SK-N-SH treated with all-trans-retinoic acid at 6 μM for 48 hours (cell line): ENCODE data around the gene PSD.

ENCODE experiments used
- ATAC-seq: fragments of 200-7000 bp; cut with Tn5 transposase; 3 replicates; pipeline ENCODE4 v1.9.1; 2020; ENCODE audit warnings: mild to moderate bottlenecking, moderate library complexity
- ARNTL ChIP-seq: fragments of 450-650 bp; formaldehyde crosslinking; IDR thresholded peaks from 2 replicates; pipeline ENCODE4 v1.5.0; 2020; ENCODE audit warnings: low read depth, mild to moderate bottlenecking, moderate library complexity, borderline replicate concordance
- BACH2 ChIP-seq: fragments of 250-450 bp; sonication (Bioruptor Pico); IDR thresholded peaks from 2 replicates; pipeline ENCODE4 v1.9.0; 2021; ENCODE audit warnings: mild to moderate bottlenecking, borderline replicate concordance
- ESRRG ChIP-seq: fragments of 250-450 bp; sonication (Bioruptor Pico); IDR thresholded peaks from 2 replicates; pipeline ENCODE4 v1.6.1; 2021; ENCODE audit warnings: mild to moderate bottlenecking
- GLIS3 ChIP-seq: fragments of 250-450 bp; sonication (Bioruptor Pico); IDR thresholded peaks from 2 replicates; pipeline ENCODE4 v1.5.0; 2020; ENCODE audit warnings: mild to moderate bottlenecking, moderate library complexity
- ISL1 ChIP-seq: fragments of 250-450 bp; sonication (Bioruptor Pico); IDR thresholded peaks from 2 replicates; pipeline ENCODE4 v2.1.2; 2022; ENCODE audit warnings: mild to moderate bottlenecking, moderate library complexity
- OSR1 ChIP-seq: fragments of 250-450 bp; sonication (Bioruptor Pico); IDR thresholded peaks from 2 replicates; pipeline ENCODE4 v1.8.0; 2022; ENCODE audit warnings: moderate library complexity, mild to moderate bottlenecking, inconsistent platforms
- PPARA ChIP-seq: fragments of 250-450 bp; sonication (Bioruptor Pico); IDR thresholded peaks from 2 replicates; pipeline ENCODE4 v1.5.0; 2020; ENCODE audit warnings: mild to moderate bottlenecking, borderline replicate concordance
- RARB ChIP-seq: fragments of 250-450 bp; sonication (Bioruptor Pico); IDR thresholded peaks from 2 replicates; pipeline ENCODE4 v1.8.0; 2021; ENCODE audit warnings: mild to moderate bottlenecking, moderate library complexity
- SNAI2 ChIP-seq: fragments of 250-450 bp; sonication (Bioruptor Pico); IDR thresholded peaks from 2 replicates; pipeline ENCODE4 v1.5.0; 2020; ENCODE audit warnings: mild to moderate bottlenecking, moderate library complexity
- TCF4 ChIP-seq: fragments of 250-450 bp; sonication (Bioruptor Pico); IDR thresholded peaks from 2 replicates; pipeline ENCODE4 v1.8.0; 2021; ENCODE audit warnings: mild to moderate bottlenecking, moderate library complexity, borderline replicate concordance
- ZFP3 ChIP-seq: fragments of 250-450 bp; sonication (Bioruptor Pico); IDR thresholded peaks from 2 replicates; pipeline ENCODE4 v1.5.0; 2020; ENCODE audit warnings: mild to moderate bottlenecking, moderate library complexity
- ZFP30 ChIP-seq: fragments of 450-650 bp; formaldehyde crosslinking; IDR thresholded peaks from 2 replicates; pipeline ENCODE4 v1.5.0; 2022; ENCODE audit warnings: mild to moderate bottlenecking, moderate library complexity
- ZNF565 ChIP-seq: fragments of 450-650 bp; formaldehyde crosslinking; conservative IDR thresholded peaks from 2 replicates; pipeline ENCODE4 v1.5.0; 2020; ENCODE audit warnings: low read depth, mild to moderate bottlenecking, moderate library complexity
- ZNF70 ChIP-seq: fragments of 450-650 bp; formaldehyde crosslinking; IDR thresholded peaks from 2 replicates; pipeline ENCODE4 v1.5.0; 2020; ENCODE audit warnings: mild to moderate bottlenecking, moderate library complexity
- ZNF8 ChIP-seq: fragments of 450-650 bp; formaldehyde crosslinking; IDR thresholded peaks from 2 replicates; pipeline ENCODE4 v1.5.0; 2020; ENCODE audit warnings: mild to moderate bottlenecking, moderate library complexity
- TF ChIP-seq, protein P1 (sequence below): fragments of 250-450 bp; sonication (Bioruptor Pico); IDR thresholded peaks from 2 replicates; pipeline ENCODE4 v1.8.0; 2020; ENCODE audit warnings: mild to moderate bottlenecking, moderate library complexity, borderline replicate concordance
- TF ChIP-seq, protein P2 (sequence below): fragments of 250-450 bp; sonication (Bioruptor Pico); IDR thresholded peaks from 2 replicates; pipeline ENCODE4 v1.5.0; 2020; ENCODE audit warnings: mild to moderate bottlenecking, moderate library complexity
- TF ChIP-seq, protein P3 (sequence below): fragments of 250-450 bp; sonication (Bioruptor Pico); IDR thresholded peaks from 2 replicates; pipeline ENCODE4 v1.5.1; 2020; ENCODE audit warnings: low read depth, mild to moderate bottlenecking, moderate library complexity
- TF ChIP-seq, protein P4 (sequence below): fragments of 250-450 bp; sonication (Bioruptor Pico); IDR thresholded peaks from 2 replicates; pipeline ENCODE4 v1.5.1; 2021; ENCODE audit warnings: mild to moderate bottlenecking, moderate library complexity

PSD gene

DNA sequence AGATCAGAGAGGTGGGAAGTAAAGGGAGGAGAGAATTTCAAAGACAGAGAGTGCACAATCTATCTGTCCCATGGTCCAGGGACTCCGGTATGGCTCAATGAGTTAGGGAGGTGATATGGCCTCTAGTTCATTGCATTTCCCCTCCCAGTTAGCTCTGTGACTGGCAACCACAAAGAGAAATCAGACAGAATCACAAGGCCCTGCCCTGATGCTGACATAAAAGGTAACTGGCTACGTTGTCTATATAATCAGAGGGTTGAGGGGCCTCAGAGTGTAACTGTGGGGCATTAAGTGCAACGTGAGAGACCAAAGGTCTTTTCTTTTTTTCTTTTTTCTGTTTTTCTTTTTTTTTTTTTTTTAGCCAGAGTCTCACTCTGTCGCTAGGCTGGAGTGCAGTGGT lies 40.1 kb upstream of the PSD start:
- TF ChIP-seq ARNTL (CRISPR knock-in tag) (no peak), ESRRG (CRISPR knock-in tag) (no peak), SNAI2 (CRISPR knock-in tag) (no peak), GLIS3 (CRISPR knock-in tag) (no peak), ZNF8 (no peak), OSR1 (CRISPR knock-in tag) (no peak), ZNF565 (CRISPR knock-in tag) (no peak), RARB (no peak), ISL1 (CRISPR knock-in tag) (no peak), PPARA (CRISPR knock-in tag) (no peak), ZNF70 (CRISPR knock-in tag) (no peak), TCF4 (CRISPR knock-in tag) (no peak)
- TF ChIP-seq, protein P1, sequence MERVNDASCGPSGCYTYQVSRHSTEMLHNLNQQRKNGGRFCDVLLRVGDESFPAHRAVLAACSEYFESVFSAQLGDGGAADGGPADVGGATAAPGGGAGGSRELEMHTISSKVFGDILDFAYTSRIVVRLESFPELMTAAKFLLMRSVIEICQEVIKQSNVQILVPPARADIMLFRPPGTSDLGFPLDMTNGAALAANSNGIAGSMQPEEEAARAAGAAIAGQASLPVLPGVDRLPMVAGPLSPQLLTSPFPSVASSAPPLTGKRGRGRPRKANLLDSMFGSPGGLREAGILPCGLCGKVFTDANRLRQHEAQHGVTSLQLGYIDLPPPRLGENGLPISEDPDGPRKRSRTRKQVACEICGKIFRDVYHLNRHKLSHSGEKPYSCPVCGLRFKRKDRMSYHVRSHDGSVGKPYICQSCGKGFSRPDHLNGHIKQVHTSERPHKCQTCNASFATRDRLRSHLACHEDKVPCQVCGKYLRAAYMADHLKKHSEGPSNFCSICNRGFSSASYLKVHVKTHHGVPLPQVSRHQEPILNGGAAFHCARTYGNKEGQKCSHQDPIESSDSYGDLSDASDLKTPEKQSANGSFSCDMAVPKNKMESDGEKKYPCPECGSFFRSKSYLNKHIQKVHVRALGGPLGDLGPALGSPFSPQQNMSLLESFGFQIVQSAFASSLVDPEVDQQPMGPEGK (CRISPR knock-in tag), result no peak
- TF ChIP-seq, protein P2, sequence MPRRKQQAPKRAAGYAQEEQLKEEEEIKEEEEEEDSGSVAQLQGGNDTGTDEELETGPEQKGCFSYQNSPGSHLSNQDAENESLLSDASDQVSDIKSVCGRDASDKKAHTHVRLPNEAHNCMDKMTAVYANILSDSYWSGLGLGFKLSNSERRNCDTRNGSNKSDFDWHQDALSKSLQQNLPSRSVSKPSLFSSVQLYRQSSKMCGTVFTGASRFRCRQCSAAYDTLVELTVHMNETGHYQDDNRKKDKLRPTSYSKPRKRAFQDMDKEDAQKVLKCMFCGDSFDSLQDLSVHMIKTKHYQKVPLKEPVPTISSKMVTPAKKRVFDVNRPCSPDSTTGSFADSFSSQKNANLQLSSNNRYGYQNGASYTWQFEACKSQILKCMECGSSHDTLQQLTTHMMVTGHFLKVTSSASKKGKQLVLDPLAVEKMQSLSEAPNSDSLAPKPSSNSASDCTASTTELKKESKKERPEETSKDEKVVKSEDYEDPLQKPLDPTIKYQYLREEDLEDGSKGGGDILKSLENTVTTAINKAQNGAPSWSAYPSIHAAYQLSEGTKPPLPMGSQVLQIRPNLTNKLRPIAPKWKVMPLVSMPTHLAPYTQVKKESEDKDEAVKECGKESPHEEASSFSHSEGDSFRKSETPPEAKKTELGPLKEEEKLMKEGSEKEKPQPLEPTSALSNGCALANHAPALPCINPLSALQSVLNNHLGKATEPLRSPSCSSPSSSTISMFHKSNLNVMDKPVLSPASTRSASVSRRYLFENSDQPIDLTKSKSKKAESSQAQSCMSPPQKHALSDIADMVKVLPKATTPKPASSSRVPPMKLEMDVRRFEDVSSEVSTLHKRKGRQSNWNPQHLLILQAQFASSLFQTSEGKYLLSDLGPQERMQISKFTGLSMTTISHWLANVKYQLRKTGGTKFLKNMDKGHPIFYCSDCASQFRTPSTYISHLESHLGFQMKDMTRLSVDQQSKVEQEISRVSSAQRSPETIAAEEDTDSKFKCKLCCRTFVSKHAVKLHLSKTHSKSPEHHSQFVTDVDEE (CRISPR knock-in tag), result no peak
- TF ChIP-seq, protein P3, sequence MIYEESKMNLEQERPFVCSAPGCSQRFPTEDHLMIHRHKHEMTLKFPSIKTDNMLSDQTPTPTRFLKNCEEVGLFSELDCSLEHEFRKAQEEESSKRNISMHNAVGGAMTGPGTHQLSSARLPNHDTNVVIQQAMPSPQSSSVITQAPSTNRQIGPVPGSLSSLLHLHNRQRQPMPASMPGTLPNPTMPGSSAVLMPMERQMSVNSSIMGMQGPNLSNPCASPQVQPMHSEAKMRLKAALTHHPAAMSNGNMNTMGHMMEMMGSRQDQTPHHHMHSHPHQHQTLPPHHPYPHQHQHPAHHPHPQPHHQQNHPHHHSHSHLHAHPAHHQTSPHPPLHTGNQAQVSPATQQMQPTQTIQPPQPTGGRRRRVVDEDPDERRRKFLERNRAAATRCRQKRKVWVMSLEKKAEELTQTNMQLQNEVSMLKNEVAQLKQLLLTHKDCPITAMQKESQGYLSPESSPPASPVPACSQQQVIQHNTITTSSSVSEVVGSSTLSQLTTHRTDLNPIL (CRISPR knock-in tag), result no peak
- TF ChIP-seq, protein P4, sequence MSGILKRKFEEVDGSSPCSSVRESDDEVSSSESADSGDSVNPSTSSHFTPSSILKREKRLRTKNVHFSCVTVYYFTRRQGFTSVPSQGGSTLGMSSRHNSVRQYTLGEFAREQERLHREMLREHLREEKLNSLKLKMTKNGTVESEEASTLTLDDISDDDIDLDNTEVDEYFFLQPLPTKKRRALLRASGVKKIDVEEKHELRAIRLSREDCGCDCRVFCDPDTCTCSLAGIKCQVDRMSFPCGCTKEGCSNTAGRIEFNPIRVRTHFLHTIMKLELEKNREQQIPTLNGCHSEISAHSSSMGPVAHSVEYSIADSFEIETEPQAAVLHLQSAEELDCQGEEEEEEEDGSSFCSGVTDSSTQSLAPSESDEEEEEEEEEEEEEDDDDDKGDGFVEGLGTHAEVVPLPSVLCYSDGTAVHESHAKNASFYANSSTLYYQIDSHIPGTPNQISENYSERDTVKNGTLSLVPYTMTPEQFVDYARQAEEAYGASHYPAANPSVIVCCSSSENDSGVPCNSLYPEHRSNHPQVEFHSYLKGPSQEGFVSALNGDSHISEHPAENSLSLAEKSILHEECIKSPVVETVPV, result no peak
- ATAC-seq, result no peak

DNA sequence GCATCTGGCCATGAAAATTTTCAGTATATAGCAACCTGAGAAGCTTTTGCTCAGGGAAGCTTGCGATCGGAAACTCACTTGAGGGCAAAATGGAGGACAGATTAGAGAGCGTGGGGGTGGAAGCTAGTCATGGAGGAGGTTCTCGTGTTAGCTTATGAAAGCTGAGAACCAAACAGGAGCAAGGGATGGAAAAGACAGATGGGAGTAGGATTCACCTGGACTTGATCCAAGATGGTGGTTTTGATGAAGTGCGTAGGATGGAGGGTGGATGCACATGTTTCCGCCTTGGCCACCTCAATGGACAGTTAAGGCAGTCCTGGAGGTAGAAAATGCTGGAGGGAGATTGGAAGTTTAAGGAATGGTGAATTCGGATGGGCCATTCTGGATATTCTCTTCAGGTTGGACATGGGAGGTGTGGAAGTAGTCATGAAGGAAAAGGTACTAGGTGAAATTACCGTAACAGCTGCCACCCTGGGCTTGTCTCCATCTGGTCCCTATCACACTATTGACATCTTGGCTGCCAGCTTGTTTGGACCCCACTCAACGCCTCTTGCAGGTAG lies 39.1 kb upstream of the PSD start:
- TF ChIP-seq, protein P2 (CRISPR knock-in tag), result no peak
- TF ChIP-seq OSR1 (CRISPR knock-in tag) (no peak), ISL1 (CRISPR knock-in tag) (no peak), ZFP30 (CRISPR knock-in tag) (no peak), ARNTL (CRISPR knock-in tag) (no peak), BACH2 (no peak), TCF4 (CRISPR knock-in tag) (no peak), ZNF8 (no peak), PPARA (CRISPR knock-in tag) (no peak), ZNF70 (CRISPR knock-in tag) (no peak), SNAI2 (CRISPR knock-in tag) (no peak), ZFP3 (CRISPR knock-in tag) (no peak)
- ATAC-seq, result no peak
